NCI-H1436 (cell line): ENCODE data around the gene LUZP2.
"Not testable (repeated sequence)": the region's sequence is repeated elsewhere in the genome, so short reads cannot be mapped to it uniquely, and the experiment has no call there.

Experiments
- DNase-seq: peaks from one replicate; lab custom pipeline; 2025; lab: John Stamatoyannopoulos, UW

LUZP2 gene

DNA sequence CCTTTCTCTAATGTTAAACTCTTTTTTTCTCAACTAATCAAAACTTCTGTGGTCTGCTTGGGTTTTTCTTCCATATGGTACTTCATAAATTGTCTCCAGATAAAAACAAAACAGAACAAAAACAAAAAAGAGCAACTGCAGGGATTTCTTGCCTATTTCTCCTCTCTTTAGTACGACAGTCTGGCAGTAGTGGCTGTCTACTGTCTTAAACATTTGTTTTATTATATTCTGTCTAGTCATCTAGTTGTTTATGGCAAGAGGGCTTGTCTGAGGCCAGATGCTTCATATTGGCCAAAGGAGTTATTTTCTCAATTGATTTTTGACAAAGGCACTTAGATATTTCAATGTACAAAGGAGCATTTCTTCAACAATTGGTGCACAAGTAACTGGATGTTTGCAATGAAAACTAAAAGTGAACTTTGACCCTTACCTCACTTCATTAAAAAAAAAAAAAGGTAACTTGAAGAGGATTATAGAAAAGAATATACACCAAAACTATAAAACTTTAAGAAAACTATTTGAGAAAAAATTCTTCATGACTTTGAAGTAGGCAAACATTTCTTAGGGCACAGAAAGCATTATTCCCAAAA lies 404.2 kb downstream of the LUZP2 start:
- DNase-seq: no peak

GRCh38 chr11:24903555-24903954 lies 406.7 kb downstream of the LUZP2 start:
- DNase-seq: no peak

DNA sequence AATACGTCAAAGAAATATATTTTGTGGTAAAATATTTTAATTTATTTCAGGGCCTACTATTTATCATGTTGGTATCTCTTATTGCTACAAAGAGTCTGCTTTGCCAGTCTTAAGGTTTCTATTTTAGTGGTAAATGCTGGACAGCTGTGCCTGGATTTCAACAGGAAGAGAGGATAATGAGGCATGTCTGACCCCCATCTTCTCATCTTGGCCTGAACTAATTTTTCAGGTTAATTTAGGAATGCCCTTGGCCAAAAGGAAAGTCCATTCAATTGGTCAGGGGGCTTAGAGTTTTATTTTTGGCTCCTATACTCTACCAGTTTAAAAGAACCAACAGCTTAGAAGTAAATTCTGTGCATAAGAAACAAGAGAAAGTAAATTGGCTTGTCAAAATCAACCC lies 428.2 kb downstream of the LUZP2 start:
- no peak for DNase-seq

GRCh38 chr11:24932110-24933000 lies 435.5 kb downstream of the LUZP2 start:
- no peak for DNase-seq

- no peak for DNase-seq
These were observed 438.0 kb downstream of the LUZP2 start for GRCh38 chr11:24934733-24935439.

DNA sequence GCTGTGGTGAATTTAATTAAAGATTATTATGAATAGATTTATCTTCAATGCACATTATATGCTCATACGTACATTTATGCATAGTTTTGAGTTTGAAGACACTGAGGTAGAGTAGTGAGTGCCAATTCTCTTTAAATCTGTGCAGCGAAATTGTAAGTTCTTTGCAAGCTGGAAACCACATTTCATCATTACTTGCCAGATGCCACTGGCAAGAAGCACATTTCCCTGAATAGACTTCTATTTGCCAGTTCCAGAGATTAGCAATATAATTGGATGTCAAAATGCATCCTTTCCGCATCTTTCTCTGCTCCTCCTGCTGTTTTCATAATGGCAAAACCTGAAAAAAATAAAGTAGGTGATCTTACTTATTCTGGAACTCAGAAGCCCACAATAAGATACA lies 448.0 kb downstream of the LUZP2 start:
- DNase-seq: no peak

DNA sequence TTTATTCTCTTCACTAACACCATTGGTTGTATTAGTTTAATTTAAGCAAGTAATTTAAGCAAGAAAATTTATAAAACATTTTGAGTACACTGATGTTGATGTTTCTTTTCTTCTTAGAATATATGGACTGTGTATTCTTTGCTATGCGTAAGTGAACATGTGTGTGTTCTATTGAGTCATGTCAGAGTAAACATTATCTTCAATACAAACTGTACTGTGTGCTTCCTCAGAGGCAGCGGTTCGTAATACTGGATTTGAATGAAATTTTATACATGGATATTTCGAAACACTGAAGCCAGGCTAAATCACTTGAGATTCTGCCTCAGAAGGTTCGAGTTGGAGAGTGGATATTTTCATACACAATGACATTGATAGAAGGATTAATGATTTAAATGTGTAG lies 452.6 kb downstream of the LUZP2 start:
- DNase-seq: no peak

DNA sequence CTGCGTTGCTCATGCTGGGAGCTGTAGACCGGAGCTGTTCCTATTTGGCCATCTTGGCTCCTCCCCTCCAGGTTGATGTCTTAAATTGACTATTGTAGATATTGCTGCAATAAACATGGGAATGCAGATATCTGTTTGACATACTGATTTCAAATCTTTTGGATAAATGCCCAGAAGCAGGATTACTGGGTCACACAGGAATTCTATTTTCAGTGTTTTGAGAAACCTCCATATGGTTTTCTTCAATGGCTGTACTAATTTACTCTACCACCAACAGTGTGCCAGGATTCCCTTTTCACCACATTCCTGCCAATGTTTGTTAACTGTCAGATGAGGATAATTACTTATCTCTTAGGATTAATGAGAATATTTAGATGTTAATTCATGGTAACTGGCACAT lies 467.0 kb downstream of the LUZP2 start:
- no peak for DNase-seq

GRCh38 chr11:24965748-24966147 lies 468.9 kb downstream of the LUZP2 start:
- no peak for DNase-seq

DNA sequence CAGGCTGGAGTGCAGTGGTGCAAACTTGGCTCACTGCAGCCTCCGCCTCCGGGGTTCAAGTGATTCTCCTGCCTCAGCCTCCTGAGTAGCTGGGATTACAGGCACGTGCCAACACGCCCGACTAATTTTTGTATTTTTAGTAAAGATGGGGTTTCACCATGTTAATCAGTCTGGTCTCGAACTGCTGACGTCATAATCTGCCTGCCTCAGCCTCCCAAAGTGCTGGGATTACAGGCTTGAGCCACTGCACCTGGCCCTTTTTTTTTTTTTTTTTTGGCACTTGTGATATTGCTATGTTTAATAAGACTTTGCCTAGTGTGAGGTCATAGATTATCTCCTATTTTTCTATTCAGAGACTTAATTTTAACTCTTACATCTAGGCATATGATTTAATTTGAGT lies 497.1 kb downstream of the LUZP2 start:
- DNase-seq: not testable (repeated sequence)

GRCh38 chr11:24999929-25000328 lies 503.1 kb downstream of the LUZP2 start:
- DNase-seq: not testable (repeated sequence)

DNA sequence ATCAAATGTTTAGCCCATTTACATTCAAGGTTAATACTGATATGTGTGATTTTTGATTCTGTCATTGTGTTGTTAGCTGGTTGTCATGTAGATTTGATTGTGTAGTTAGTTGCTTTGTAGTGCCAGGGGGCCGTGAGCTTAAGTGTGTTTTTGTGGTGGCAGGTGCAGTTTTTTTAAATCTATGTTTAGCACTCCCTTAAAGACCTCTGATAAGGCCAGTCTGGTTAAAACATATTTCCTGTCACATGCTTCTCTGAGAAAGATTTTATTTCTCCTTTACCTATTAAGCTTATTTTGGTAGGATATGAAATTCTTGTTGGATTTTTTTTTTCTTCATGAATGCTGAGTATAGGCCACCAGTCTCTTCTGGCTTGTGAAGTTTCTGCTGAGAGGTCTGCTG lies 540.6 kb downstream of the LUZP2 start:
- DNase-seq: no peak

GRCh38 chr11:25038131-25038530 lies 541.3 kb downstream of the LUZP2 start:
- no peak for DNase-seq

DNA sequence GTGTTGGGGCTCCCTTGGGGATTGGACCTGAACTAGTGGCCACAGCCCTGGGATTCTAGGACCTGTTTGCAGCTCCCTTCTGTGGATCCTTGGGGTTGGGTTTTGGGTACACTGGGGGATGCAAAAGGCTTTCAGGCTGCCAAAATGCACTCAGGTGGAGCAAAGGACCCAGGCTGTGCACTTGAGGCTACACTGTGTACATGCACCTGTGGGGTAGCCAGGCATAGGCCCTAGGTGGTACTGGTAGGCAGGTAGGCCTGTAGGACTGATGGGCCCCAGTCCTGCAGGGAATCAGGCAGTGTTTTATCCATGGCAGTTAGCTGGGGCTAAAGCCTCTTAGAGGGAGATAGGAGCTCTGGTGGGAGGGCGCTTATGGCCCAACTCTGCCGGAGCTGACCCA lies 542.3 kb downstream of the LUZP2 start:
- DNase-seq: no peak

DNA sequence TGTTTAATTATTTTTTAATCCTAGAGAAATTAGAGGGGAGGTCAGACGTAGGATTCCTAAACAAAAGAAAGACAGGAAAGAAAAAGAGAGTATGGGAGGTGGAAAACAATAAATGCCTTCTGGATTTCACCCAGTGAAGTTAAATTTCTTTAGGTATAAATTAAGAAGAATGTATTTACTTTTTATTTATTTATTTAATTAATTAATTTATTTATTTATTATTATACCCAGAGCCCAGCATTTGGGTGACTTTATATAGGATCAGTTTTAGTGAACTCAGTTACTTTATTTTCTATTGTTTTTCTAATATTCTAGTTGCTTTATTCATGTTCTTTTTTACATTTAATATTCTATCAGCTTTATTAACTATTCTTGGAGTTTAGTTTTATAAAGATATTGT lies 551.8 kb downstream of the LUZP2 start:
- DNase-seq: no peak

DNA sequence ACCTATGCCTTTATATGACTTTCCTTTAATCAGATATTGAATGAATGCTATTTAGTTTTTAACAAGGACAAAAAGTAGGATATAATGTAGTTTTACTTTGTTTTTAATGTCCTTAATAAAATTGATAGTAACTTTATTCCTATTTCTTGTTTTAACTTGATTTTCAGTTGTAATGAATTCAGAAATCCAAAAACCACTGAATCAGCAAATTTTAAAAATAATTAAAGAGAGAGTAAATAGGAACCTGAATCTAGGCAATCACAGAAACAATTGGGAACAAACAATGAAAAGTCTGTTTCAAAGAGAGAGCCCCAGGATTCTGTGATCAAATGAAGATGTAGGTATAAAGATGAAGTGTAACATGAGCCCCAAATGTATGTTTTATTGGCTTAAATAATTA lies 556.0 kb downstream of the LUZP2 start:
- no peak for DNase-seq

GRCh38 chr11:25057861-25058260 lies 561.0 kb downstream of the LUZP2 start:
- DNase-seq: no peak

GRCh38 chr11:25065746-25066145 lies 568.9 kb downstream of the LUZP2 start:
- no peak for DNase-seq

DNA sequence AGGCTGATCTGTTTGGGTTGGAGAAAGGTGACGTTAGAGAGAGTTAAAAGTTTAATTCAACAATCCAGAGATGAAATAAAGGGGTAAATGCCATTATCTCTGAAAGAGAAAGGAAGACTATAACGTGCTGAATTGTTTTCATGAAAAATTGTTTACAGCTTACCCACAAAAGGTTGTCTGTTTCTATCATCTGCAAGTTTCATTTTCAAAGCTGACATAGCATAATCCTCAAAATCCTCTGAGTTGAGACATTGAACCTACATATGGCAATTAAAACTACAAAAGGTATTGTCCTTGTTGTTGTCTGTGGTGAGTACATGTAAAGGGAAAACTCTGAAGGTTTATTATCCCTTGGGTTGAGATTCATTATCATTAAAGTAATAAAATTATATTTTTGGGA lies 569.9 kb downstream of the LUZP2 start:
- DNase-seq: no peak

DNA sequence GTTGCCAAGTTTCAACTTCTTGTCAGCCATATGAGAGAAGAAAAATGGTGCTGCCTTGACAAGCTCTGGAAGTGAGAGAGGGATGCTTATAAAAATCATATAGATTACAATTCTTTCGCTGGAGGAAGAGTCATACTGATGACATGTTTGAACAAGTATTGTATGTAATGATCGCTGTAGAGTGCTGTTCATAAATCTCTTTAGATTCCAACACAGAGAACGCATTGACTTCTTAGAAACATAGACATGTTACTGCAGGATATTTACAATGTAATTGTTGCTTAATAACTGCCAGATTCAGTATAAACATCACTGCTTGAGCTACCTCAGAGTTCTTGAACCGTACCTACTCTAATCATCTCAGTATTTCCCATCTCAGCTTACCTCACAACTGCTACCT lies 571.6 kb downstream of the LUZP2 start:
- DNase-seq: no peak

DNA sequence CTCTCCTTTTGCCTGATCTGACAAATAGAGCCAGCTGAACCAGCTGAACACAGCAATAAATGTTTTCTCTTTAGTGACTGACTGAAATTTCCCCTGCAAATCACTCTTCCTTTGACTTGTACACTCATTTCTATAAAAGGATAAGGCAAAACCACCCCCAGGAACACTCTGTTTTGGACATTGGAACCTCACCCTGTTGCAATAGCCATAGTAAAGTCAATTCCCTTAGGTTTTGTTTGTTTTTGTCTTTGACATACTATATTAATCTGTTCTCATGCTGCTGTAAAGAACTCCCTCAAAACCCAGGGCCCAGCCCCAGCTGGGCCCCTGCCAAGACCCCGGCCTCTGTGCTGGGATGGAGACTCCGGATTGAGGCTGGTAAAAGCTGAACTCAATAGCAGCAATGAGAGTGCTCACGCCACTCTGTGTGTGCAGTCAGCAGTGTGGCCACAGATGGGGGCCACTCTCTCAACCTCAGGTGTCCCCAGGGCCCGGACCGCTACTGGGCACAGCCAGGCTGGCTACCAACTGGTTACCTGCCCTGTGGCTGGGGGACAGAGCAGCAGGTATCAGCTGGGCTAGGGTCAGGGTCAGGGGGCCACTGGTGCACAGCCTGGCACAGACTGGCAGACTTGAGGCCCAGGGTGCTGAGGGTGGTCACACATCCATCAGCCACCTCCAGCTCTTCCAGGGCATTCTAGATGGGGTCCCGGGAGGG lies 597.4 kb downstream of the LUZP2 start:
- DNase-seq: no peak

- no peak for DNase-seq
These were observed 622.6 kb downstream of the LUZP2 start for GRCh38 chr11:25119416-25119815.
